Hepatocyte (in vitro differentiated cells): ENCODE results near the gene UTF1. TPM values are rescaled to one million over a fixed set of nuclear protein-coding genes. Genes with fewer than 3 reads are reported as not detected.

ENCODE experiments used
- DNase-seq: peaks from one replicate; pipeline ENCODE4 v3.0.0-alpha.2; 2016; ENCODE audit warnings: low spot score
- H2AFZ ChIP-seq: fragments of 200-600 bp; sonication (generic); 2 replicates; pipeline ENCODE4 v1.6.0; 2016; ENCODE audit warnings: antibody characterized with exemption, mild to moderate bottlenecking
- H3K27ac ChIP-seq: fragments of 200-600 bp; sonication (generic); 2 replicates; pipeline ENCODE4 v1.5.1; 2016; ENCODE audit warnings: mild to moderate bottlenecking
- H3K27me3 ChIP-seq: fragments of 200-600 bp; sonication (generic); 2 replicates; pipeline ENCODE4 v1.6.1; 2016
- H3K36me3 ChIP-seq: fragments of 200-600 bp; sonication (generic); replicated peaks from 2 replicates; pipeline ENCODE4 v1.5.1; 2016; ENCODE audit warnings: low read depth; ENCODE audit not compliant: insufficient read depth
- H3K4me1 ChIP-seq: fragments of 200-600 bp; sonication (generic); 2 replicates; pipeline ENCODE4 v1.5.1; 2016; ENCODE audit warnings: mild to moderate bottlenecking, moderate library complexity; ENCODE audit not compliant: insufficient read depth
- H3K4me2 ChIP-seq: fragments of 200-600 bp; sonication (generic); 2 replicates; pipeline ENCODE4 v1.6.0; 2016
- H3K4me3 ChIP-seq: fragments of 200-600 bp; sonication (generic); 2 replicates; pipeline ENCODE4 v1.5.1; 2016; ENCODE audit warnings: mild to moderate bottlenecking
- H3K79me2 ChIP-seq: fragments of 200-600 bp; sonication (generic); 2 replicates; pipeline ENCODE4 v1.6.0; 2017; ENCODE audit warnings: mild to moderate bottlenecking
- H3K9me2 ChIP-seq: fragments of 200-600 bp; sonication (generic); replicated peaks from 2 replicates; pipeline ENCODE4 v1.6.0; 2017; ENCODE audit warnings: mild to moderate bottlenecking; ENCODE audit not compliant: insufficient read depth
- H3K9me3 ChIP-seq: fragments of 200-600 bp; sonication (generic); 2 replicates; pipeline ENCODE4 v1.5.1; 2016; ENCODE audit warnings: low read depth, mild to moderate bottlenecking
- H4K20me1 ChIP-seq: fragments of 200-600 bp; sonication (generic); 2 replicates; pipeline ENCODE4 v1.6.0; 2016; ENCODE audit warnings: mild to moderate bottlenecking; ENCODE audit not compliant: insufficient read depth, poor library complexity, severe bottlenecking
- CTCF ChIP-seq: fragments of 200-600 bp; sonication (generic); IDR thresholded peaks from 2 replicates; pipeline ENCODE4 v1.5.1; 2016; ENCODE audit warnings: antibody characterized with exemption, mild to moderate bottlenecking; ENCODE audit not compliant: poor library complexity
- EZH2 ChIP-seq: fragments of 200-600 bp; sonication (generic); IDR thresholded peaks from 2 replicates; pipeline ENCODE4 v1.6.1; 2016; ENCODE audit warnings: antibody characterized with exemption, mild to moderate bottlenecking, borderline replicate concordance
- EZH2phosphoT487 ChIP-seq: fragments of 200-600 bp; sonication (generic); IDR thresholded peaks from one replicate; pipeline ENCODE4 v1.6.1; 2018; ENCODE audit warnings: antibody characterized with exemption, mild to moderate bottlenecking, low read depth, moderate library complexity; ENCODE audit not compliant: unreplicated experiment, severe bottlenecking
- WGBS: methylation state at CpG from one replicate; pipeline ENCODE4 v1.1.6; 2016; ENCODE audit warnings: low lambda C conversion rate; ENCODE audit errors: missing lambda C conversion rate; 5-methylcytosine and 5-hydroxymethylcytosine counted together
- polyA plus RNA-seq: library from polyadenylated mRNA; unstranded; fragments of >200 nt; fragmentation: Nextera tagmentation; extraction: Ambion mirVana; gene quantifications from 2 replicates; pipeline ENCODE4 v1.2.1, GENCODE V29; 2016
- total RNA-seq: library from RNA; depleted of rRNA; stranded (reverse); fragments of >200 nt; gene quantifications from 2 replicates; pipeline ENCODE4 v1.2.3, GENCODE V29; 2014

UTF1 gene
- total and polyA plus RNA-seq, 2 experiments from 2014 or later: not detected

DNA sequence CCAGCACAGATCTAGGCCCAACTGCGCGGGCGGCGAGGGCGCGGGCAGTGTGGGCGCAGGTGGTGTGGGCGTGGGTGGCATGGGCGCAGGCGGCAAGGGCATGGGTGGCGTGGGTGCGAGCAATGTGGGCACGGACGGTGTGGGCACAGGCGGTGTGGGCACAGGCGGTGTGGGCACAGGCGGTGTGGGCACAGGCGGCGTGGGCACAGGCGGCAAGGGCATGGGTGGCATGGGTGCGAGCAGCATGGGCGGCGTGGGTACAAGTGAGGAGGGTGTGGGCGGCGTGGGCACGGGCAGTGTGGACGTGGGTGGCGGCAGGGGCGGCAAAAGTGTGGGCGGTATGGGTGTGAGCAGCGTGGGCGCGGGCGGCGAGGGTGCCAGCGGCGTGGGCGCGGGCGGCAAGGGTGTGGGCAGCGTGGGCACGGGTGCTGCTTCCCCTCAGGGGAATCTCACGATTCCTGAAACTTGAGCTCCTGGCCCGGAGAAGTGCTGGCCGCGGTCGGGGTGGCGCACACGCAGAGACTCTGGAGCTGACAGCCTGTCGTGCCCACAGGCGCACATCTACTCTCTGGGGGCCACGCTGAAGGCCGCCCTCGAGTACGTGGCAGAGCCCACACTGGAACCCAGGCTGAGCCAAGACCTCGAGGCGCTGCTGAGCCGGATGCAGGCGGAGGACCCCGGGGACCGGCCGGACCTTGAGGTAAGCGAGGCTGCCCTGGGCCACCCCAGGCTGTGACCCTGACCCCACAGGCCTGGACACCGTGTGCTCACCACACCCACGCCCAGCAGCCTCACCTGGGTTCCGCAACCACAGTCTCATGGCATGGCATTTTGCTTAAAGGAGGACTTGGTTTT is 47.0 kb upstream of the UTF1 start:
- DNase-seq: no peak
- H3K9me2 ChIP-seq: no peaks in the 10 kb centered on the region
- no peak overlapping the region for H3K27ac ChIP-seq
- H4K20me1 ChIP-seq: no peaks in the 10 kb centered on the region
- no peaks in the 10 kb centered on the region for H3K79me2 ChIP-seq
- no peak overlapping the region for H3K4me3 ChIP-seq
- no peak overlapping the region for H3K4me2 ChIP-seq
- H3K27me3 ChIP-seq: no peaks in the 10 kb centered on the region
- no peak overlapping the region for H2AFZ ChIP-seq
- no peaks in the 10 kb centered on the region for H3K4me1 ChIP-seq
- H3K9me3 ChIP-seq: no peaks in the 10 kb centered on the region
- TF ChIP-seq EZH2phosphoT487 (no peak), CTCF (no peak), EZH2 (no peak)
- 96% methylated on average over 43 of the region's 66 CpGs for WGBS
- no peaks in the 10 kb centered on the region for H3K36me3 ChIP-seq

- DNase-seq: no peak
- Histone ChIP-seq H4K20me1 (no peaks in the 10 kb centered on the region), H3K9me3 (no peaks in the 10 kb centered on the region), H3K9me2 (no peaks in the 10 kb centered on the region), H2AFZ (no peak overlapping the region), H3K36me3 (no peaks in the 10 kb centered on the region), H3K27me3 (no peaks in the 10 kb centered on the region), H3K79me2 (no peaks in the 10 kb centered on the region), H3K4me3 (no peak overlapping the region), H3K27ac (no peak overlapping the region), H3K4me1 (no peaks in the 10 kb centered on the region), H3K4me2 (no peak overlapping the region)
- 88% methylated on average over 20 of the region's 21 CpGs for WGBS
- no peak for TF ChIP-seq CTCF
- TF ChIP-seq EZH2: no peak
- TF ChIP-seq EZH2phosphoT487: no peak
Observed at GRCh38 chr10:133183646-133184378, 46.2 kb upstream of the UTF1 start.

GRCh38 chr10:133184591-133185244 is 45.3 kb upstream of the UTF1 start:
- no peaks in the 10 kb centered on the region for H3K9me2 ChIP-seq
- no peaks in the 10 kb centered on the region for H3K4me1 ChIP-seq
- H3K4me3 ChIP-seq: no peak overlapping the region
- TF ChIP-seq CTCF (no peak), EZH2phosphoT487 (no peak), EZH2 (no peak)
- no peaks in the 10 kb centered on the region for H3K9me3 ChIP-seq
- no peaks in the 10 kb centered on the region for H3K27me3 ChIP-seq
- H2AFZ ChIP-seq: no peak overlapping the region
- DNase-seq: no peak
- H3K27ac ChIP-seq: no peak overlapping the region
- H3K79me2 ChIP-seq: no peaks in the 10 kb centered on the region
- no peaks in the 10 kb centered on the region for H3K36me3 ChIP-seq
- 79% methylated on average over 23 of the region's 23 CpGs for WGBS
- H4K20me1 ChIP-seq: no peaks in the 10 kb centered on the region
- H3K4me2 ChIP-seq: no peak overlapping the region
